GM12873 (cell line): ENCODE measurements around the gene AGXT2.

Experiments
- CTCF ChIP-seq: IDR thresholded peaks from 2 replicates; pipeline ENCODE4 v1.5.1; 2012; ENCODE audit warnings: low read depth, mild to moderate bottlenecking, moderate library complexity, low read length, control low read depth; ENCODE audit not compliant: insufficient read depth; ENCODE audit errors: missing control alignments

The AGXT2 gene

GRCh38 chr5:34993951-34994350, 53.8 kb downstream of the AGXT2 start:
- TF ChIP-seq CTCF, result no peak

- no peak for TF ChIP-seq CTCF
Measured at GRCh38 chr5:34991486-34992238, 56.1 kb downstream of the AGXT2 start.

- no peak for TF ChIP-seq CTCF
Measured at GRCh38 chr5:34986965-34987364, 60.8 kb downstream of the AGXT2 start.

- no peak for TF ChIP-seq CTCF
Measured at GRCh38 chr5:34982823-34983222, 64.9 kb downstream of the AGXT2 start.

GRCh38 chr5:34978681-34979080, 69.1 kb downstream of the AGXT2 start:
- TF ChIP-seq CTCF, result no peak

GRCh38 chr5:34977934-34978613, 69.7 kb downstream of the AGXT2 start:
- no peak for TF ChIP-seq CTCF

- TF ChIP-seq CTCF, result no peak
Measured at GRCh38 chr5:34976347-34976746, 71.4 kb downstream of the AGXT2 start.
